ENCODE data around the gene RAD21L1.

The RAD21L1 gene

GRCh38 chr20:1252416-1252815 lies 26.6 kb downstream of the RAD21L1 start:
- TF ChIP-seq, protein P1, sequence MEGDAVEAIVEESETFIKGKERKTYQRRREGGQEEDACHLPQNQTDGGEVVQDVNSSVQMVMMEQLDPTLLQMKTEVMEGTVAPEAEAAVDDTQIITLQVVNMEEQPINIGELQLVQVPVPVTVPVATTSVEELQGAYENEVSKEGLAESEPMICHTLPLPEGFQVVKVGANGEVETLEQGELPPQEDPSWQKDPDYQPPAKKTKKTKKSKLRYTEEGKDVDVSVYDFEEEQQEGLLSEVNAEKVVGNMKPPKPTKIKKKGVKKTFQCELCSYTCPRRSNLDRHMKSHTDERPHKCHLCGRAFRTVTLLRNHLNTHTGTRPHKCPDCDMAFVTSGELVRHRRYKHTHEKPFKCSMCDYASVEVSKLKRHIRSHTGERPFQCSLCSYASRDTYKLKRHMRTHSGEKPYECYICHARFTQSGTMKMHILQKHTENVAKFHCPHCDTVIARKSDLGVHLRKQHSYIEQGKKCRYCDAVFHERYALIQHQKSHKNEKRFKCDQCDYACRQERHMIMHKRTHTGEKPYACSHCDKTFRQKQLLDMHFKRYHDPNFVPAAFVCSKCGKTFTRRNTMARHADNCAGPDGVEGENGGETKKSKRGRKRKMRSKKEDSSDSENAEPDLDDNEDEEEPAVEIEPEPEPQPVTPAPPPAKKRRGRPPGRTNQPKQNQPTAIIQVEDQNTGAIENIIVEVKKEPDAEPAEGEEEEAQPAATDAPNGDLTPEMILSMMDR (IDR thresholded peaks at IDR 0.05; ENCODE audit: control extremely low read depth, extremely low read depth, low read depth, missing control alignments) = no peak
- no peak for DNase-seq (ENCODE audit: extremely low spot score)
- CTCF ChIA-PET = no interaction called here
- POLR2A ChIA-PET = no interaction called here

DNA sequence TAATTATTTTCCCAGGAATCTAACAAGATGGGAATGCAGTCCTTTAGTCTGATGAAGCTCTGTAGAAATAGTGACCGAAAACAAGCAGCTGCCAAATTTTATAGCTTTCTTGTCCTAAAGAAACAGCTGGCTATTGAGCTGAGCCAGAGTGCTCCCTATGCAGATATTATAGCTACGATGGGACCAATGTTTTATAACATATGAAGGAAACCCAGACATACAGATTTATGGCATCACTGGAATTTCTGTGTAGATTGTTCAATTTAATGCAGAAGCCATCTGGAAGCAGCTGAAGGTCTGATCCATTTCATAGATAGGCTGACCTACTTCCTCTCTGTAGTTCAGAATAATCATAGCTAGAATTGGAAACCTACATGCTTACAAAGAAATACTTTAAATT lies 28.4 kb downstream of the RAD21L1 start:
- TF ChIP-seq, protein P1 (IDR thresholded peaks at IDR 0.05; ENCODE audit: control extremely low read depth, extremely low read depth, low read depth, missing control alignments) = no peak
- no peak for DNase-seq (ENCODE audit: extremely low spot score)
- ChIA-PET CTCF (interaction anchor here (0.8 to 1.8 kb wide), 3 partner anchors 9 to 59 kb away, joined by 3 to 4 read pairs (median 3); no protein-coding TSS in a partner anchor), POLR2A (interaction anchor here (0.7 kb wide), 1 partner anchor 12 kb away, joined by 3 read pairs; no protein-coding TSS in a partner anchor)

- no peak for DNase-seq (ENCODE audit: extremely low spot score)
- TF ChIP-seq, protein P1 (IDR thresholded peaks at IDR 0.05; ENCODE audit: control extremely low read depth, extremely low read depth, low read depth, missing control alignments) = no peak
- CTCF ChIA-PET = interaction anchor here (1.8 to 1.9 kb wide), 2 partner anchors 10 to 57 kb away, joined by 4 to 5 read pairs; partner anchors contain the start of gene SNPH
- POLR2A ChIA-PET = no interaction called here
These were observed 29.8 kb downstream of the RAD21L1 start for GRCh38 chr20:1255675-1256074.

DNA sequence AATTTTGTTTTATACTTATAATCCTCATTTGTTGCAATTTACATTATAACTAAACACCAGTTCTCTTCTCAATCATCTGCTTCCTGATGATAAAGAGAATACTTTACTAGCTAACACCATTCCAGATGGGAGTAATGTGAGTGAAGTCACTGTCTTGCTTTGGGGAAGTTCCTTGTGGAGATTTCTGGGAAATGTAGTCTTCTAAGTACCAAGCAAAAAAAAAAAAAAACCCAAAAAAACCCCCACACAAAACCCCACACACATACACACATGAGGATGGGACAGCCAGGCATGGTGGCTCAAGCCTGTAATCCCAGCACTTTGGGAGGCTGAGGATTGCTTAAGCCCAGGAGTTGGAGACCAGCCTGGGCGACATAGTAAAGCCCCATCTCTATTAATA lies 38.0 kb downstream of the RAD21L1 start:
- ChIA-PET POLR2A (no interaction called here), CTCF (interaction anchor here (1.1 to 1.5 kb wide), 2 partner anchors 9 to 154 kb away, joined by 3 read pairs; no protein-coding TSS in a partner anchor)

DNA sequence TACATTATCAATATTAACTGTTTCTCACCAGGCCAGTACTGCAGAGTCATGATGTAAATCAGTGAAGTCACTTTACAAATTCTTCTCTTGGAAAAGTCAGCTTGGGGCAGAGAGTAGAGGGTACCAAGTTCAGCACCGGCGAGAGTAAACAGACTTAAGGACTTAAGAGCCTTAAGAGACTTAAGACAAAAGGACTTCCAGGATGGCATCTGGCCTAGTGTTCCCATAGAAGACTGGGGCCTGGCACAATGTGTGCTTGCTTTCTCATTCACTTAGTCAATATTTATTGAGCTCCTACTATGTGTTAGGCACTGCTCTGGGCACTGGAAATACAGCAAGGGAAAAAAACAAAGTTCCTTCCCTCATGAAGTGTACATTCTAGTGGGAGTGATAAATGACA lies 38.9 kb downstream of the RAD21L1 start:
- ChIA-PET CTCF (interaction anchor here (1.5 kb wide), 1 partner anchor 155 kb away, joined by 3 read pairs; no protein-coding TSS in a partner anchor), POLR2A (no interaction called here)
- TF ChIP-seq, protein P1 (IDR thresholded peaks at IDR 0.05; ENCODE audit: control extremely low read depth, extremely low read depth, low read depth, missing control alignments) = no peak
- no peak for DNase-seq (ENCODE audit: extremely low spot score)

More for the DNA sequence above, 38.0 kb downstream of the RAD21L1 start:
- TF ChIP-seq, protein P1 (IDR thresholded peaks at IDR 0.05; ENCODE audit: control extremely low read depth, extremely low read depth, low read depth, missing control alignments) = no peak
- DNase-seq (ENCODE audit: extremely low spot score) = no peak

DNA sequence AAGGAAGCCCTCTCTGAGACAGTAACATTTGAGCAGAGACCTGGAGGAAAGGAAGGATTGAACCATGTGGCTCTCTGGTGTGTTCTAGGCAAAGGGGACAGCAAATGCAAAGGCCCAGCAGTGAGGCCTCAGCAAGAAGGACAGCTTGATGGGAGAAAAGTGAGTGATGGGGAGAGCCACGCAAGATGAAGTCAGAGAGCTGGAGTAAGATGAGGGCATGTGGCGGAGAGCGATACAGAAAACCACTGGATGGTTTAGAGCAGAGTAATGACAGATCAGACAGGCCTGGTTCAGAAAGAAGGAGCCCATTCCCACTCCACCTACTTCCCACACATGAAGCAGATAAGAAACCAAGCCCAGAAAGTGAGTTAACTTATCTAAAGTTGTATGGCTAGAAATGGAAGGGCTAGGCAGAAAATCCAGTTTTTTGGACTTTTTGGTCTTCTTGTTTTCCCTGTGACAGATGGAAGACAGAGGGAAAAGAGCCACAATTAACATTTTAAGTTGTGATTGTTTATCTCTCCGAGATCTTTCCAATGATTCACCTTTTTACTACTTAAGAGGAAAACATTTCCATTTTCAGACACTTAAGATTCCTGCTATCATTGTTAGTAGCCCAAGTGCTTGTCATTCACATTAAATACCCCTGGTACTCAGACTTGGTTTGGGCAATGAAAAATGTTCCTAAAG lies 39.5 kb downstream of the RAD21L1 start:
- TF ChIP-seq, protein P1 (IDR thresholded peaks at IDR 0.05; ENCODE audit: control extremely low read depth, extremely low read depth, low read depth, missing control alignments) = no peak

More for the DNA sequence above, 39.5 kb downstream of the RAD21L1 start:
- DNase-seq (ENCODE audit: extremely low spot score) = no peak
- ChIA-PET CTCF (interaction anchor here (1.2 to 1.5 kb wide), 2 partner anchors 9 to 156 kb away, joined by 3 to 5 read pairs; no protein-coding TSS in a partner anchor), POLR2A (no interaction called here)
